Stromal cell of bone marrow (primary cell): ENCODE results near the gene SRMS.
"Not testable (repeated sequence)": the region's sequence is repeated elsewhere in the genome, so short reads cannot be mapped to it uniquely, and the experiment has no call there.

Experiments
- DNase-seq: peaks from one replicate; pipeline ENCODE4 v3.0.0-alpha.2; 2012; ENCODE audit warnings: low read depth

SRMS gene

DNA sequence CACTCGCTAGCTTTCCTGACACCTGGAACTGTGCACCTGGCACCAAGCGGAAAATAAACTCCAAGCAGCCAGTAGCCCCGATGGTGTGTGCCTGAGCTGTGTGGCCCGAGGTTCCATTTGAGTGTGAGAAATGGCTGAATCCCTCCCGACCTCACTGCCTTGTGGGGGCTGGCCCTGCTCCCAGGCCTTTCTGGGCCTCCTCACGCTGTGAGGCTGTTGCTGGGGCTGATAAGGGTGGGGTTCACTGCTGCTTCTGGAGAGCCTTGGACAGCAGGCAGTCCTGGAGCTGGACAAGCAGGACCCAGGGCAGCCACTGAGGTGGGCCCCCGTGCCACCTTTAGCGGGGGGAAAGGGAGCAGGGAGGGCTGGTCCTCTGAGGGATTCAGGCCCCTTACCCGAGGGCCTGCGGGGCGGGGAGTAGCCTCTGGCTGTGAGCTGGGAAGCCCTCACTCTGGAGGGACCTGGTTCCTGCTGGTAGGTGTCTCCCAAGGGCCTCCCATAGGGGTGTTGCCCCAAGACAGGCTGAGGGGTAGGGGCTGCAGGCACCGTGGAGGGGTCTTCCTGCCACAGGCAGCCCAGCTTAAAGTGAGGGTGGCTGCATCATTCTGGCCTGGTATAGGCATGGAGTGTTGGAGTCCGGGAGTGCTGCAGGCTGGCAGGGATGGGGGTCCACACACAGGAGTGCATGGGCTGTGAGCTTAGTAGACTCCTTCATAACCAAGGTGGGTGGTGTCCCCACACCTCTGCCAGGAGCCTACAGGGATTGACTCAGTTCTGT is 25.3 kb downstream of the SRMS start:
- no peak for DNase-seq

- no peak for DNase-seq
Observed at GRCh38 chr20:63521602-63522001, 25.9 kb downstream of the SRMS start.

DNA sequence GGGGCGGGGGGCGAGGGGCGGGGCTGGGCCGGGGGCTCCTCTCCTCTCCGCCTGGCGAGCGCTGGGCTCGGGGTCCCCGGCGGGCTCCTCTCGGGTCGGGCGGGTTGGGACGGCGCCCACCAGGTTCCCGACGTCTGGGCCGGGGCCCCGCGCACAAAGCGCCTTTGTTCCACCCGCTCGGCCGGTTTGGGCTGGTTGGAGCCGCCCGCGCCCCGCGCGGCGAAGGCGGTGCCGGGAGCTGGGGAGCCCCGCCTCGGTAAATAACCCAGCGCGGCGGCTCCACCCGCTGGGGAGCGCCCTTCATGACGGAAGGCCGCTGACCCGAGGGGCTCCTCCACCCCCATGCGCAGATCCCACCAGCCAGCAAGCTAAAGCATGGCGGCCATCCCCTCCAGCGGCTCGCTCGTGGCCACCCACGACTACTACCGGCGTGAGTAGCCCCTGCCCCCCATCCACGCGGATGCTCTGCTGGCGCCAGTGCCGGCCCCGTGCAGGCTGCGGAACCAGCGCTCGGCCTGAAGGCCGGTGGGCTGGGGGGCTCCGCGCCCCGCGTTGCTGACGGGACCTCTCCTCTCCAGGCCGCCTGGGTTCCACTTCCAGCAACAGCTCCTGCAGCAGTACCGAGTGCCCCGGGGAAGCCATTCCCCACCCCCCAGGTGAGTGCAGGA is 26.5 kb downstream of the SRMS start:
- DNase-seq: peak; percentile 43

DNA sequence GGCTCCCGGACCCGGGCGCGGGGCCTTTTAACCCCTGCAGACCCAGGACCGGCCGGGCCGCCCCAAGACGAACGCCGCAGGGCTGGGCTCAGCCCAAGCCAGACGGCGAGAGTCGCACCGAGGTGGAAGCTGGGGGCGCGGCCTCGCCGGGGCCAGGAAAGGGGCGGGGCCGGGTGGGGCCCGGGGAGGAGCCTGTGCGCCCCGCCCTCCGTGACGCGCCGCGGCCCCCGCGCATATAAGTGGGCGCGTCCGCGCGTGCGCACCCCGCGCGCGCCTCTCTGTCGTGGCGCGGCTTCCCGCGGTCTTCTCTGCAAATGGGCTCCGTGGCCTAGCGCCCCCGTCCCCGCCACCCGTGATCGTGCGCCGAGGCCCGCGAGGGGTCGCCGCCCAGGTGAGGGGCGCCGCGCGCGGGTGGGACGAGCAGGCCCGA is 27.0 kb downstream of the SRMS start, which contains the start of gene PPDPF:
Gene PPDPF (plus strand): TSS at position 262 of the 430 bp plus-strand sequence. CDS start 544 bp downstream, outside the sequence.
- peak; percentile 52 for DNase-seq

DNA sequence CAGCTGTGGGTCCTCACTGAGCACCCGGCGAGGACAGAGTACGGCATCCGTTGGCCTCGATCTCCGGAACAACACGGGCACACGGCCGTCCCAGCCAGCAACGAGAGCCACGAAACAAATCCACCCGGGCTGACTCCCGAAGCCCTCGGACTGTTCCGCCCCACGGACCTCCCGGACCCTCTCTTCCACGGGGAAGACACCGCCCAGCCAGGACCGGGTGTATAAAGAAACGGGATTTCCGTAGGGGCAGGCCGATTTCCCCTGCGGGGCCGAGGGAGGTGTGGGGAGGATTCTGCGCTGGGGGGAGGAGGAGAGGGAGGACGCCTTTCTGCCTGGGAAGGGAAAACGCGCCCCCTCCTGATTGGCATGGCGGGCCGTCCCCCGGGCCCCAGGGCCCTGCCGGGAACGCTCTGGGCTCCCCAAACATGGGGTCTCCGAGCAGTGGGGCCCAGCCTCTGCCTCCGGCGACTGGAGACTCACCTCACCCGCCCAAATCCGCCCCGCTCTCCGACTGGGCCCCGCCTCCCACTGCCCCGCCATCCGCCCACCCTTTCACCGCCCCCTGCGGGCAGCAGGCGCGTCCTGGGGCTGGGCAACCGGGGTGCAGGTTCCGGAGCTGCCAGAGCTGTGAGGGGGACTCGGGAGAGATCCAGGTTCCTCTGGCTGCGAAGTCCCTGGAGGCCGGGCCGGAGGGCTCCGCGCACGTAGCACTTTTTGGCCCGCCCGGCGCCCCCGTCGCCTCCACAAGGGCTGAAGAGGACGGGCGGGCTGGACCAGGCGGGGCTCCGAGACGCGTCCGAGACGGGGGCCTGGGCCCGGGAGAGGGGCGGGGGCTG is 27.7 kb downstream of the SRMS start:
- DNase-seq: no peak

DNA sequence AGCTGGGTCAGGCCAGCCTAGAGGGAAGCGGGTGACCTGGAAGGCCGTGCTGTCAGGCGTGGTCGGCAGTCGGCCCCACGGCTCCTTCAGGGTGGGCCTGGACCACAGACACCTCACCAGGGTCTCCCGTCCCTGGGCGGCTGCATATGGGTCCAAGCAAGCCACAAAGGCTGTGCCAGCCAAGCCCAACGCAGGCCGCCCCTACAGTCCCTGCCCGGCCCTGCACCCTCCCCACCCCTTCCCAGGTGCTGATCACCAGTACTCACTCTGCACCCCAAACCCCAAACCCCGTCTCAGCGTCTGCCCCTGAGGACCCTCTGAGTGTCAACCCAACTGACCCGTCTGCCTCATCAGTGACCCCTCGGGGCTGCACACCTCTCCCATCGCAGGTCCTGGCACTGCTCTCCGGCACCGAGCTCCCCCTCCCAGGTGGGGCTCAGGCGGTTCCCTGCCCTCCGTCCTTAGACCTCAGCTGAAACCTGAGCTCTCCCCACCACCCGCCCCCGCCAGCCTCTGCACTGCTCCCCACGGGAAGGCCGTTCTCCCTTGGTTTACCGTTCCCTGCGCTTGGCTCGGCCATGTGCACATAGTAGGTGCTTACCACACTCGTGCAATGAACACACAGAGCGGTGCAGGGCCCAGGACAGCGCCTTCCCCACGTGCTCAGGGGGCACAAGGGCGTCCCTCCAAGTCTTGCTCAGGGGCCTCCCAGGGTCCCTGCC is 28.4 kb downstream of the SRMS start:
- no peak for DNase-seq

GRCh38 chr20:63518351-63518861 is 29.1 kb downstream of the SRMS start:
- no peak for DNase-seq

- DNase-seq: no peak
Observed at GRCh38 chr20:63517376-63518309, 29.9 kb downstream of the SRMS start.

GRCh38 chr20:63514520-63514919 is 33.0 kb downstream of the SRMS start:
- DNase-seq: not testable (repeated sequence)

DNA sequence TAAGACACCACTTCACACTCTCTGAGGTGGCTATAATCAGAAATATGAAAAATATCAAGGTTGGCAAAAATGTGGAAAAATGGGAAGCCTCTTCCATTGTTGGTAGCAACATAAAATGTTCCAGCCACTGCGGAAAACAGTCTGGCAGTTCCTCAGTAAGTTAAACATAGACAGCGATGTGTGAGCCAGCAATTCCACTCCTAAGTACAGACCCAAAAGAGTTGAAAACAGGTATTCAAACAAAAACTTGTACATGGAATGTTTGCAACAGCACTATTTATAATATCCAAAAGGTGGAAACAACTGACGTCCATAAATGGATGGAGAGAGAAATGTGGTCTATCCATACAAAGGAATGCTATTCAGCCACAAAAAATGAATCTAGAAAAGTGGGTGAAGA is 34.3 kb downstream of the SRMS start:
- no peak for DNase-seq

GRCh38 chr20:63509088-63509564 is 38.4 kb downstream of the SRMS start:
- DNase-seq: no peak

GRCh38 chr20:63508072-63508768 is 39.3 kb downstream of the SRMS start:
- DNase-seq: no peak

DNA sequence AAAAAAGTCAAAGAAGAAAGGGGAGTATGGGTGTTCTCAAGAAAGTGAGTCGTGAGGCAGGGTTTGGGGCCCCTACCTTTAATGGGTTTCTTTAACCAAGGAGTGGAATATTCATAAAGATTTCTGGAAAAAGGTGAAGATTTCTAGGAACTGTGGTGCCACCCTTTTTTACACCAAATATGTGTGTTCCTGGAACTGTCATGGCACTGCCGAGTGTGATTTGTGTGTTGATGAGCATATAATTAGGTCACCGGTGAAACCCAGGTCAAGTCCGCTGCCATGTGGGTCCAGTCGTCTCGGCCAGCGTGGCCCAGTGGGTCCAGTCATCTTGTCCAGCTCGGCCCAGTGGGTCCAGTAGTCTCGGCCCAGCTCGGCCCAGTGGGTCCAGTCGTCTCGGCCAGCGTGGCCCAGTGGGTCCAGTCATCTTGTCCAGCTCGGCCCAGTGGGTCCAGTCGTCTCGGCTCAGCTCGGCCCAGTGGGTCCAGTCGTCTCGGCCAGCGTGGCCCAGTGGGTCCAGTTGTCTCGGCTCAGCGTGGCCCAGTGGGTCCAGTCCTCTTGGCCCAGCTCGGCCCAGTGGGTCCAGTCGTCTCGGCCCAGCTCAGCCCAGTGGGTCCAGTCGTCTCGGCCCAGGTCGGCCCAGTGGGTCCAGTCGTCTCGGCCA is 40.3 kb downstream of the SRMS start:
- DNase-seq: no peak

GRCh38 chr20:63505723-63506122 is 41.8 kb downstream of the SRMS start:
- no peak for DNase-seq

GRCh38 chr20:63505281-63505680 is 42.3 kb downstream of the SRMS start:
- DNase-seq: no peak

- no peak for DNase-seq
Observed at GRCh38 chr20:63504642-63505041, 42.9 kb downstream of the SRMS start.

- DNase-seq: no peak
Observed at GRCh38 chr20:63503524-63503923, 44.0 kb downstream of the SRMS start.

DNA sequence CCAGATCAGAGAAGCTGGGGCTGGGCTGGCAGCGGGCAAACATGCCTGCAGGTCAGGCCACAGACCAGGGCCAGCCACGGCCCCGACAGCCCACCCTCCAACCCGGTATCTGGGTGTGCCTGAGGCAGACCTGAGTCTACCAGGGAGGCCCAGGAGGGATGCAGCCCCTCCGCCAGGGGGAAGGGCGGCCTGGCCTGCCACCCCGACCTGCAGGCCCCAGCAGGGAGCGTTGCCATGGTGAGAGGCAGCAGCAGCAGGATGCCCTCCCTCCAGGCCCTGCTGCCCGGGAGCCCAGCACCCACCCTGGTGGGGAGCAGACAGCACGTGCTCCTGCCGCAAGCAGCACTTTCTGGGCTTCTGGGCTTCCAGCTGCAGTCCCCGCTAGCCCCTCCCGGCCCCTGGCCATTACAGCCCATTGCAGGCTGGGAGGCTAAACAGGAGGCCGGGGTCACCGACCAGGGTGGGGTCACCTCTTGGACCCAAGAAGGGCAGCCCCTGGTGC is 44.8 kb downstream of the SRMS start:
- DNase-seq: no peak
